Liver (tissue), 9 donors: Measurements from ENCODE around the gene CCDC102B. TPM values are rescaled to one million over a fixed set of nuclear protein-coding genes. Genes with fewer than 3 reads are reported as not detected.
"Not testable (repeated sequence)": the region's sequence is repeated elsewhere in the genome, so short reads cannot be mapped to it uniquely, and the experiment has no call there.

Experiments
- DNase-seq: peaks from one replicate; pipeline ENCODE4 v3.0.0-alpha.2; 2017; ENCODE audit warnings: low spot score
- H3K27ac ChIP-seq, 2 donors: one replicate each; pipeline ENCODE4 v1.7.0; 2013; ENCODE audit warnings: inconsistent platforms in 2 of 2, low read length in 2 of 2, control low read depth in 1 of 2, low read depth in 1 of 2, mild to moderate bottlenecking in 1 of 2
- H3K27me3 ChIP-seq, 4 donors: one replicate each; pipeline versions ENCODE4 v1.6.1 to v1.7.0; 2013; ENCODE audit warnings: low read length in 3 of 4, inconsistent platforms in 1 of 4, mild to moderate bottlenecking in 1 of 4, moderate library complexity in 1 of 4; ENCODE audit not compliant: control insufficient read depth in 4 of 4, insufficient read depth in 4 of 4
- H3K36me3 ChIP-seq, 4 donors: one replicate each; pipeline versions ENCODE4 v1.6.1 to v1.7.0; 2013; ENCODE audit warnings: low read length in 3 of 4, mild to moderate bottlenecking in 3 of 4, low read depth in 1 of 4, moderate library complexity in 1 of 4; ENCODE audit not compliant: control insufficient read depth in 4 of 4, insufficient read depth in 3 of 4
- H3K4me1 ChIP-seq, 4 donors: one replicate each; pipeline versions ENCODE4 v1.6.1 to v1.7.0; 2013; ENCODE audit warnings: low read length in 3 of 4, mild to moderate bottlenecking in 3 of 4, moderate library complexity in 1 of 4; ENCODE audit not compliant: control insufficient read depth in 4 of 4, insufficient read depth in 4 of 4
- H3K4me3 ChIP-seq, 3 donors: one replicate each; pipeline versions ENCODE4 v1.6.1 to v1.7.0; 2013; ENCODE audit warnings: low read length in 3 of 3, control low read depth in 1 of 3, low read depth in 1 of 3, mild to moderate bottlenecking in 1 of 3
- H3K9ac ChIP-seq, 2 donors: one replicate each; pipeline ENCODE4 v1.7.0; 2013; ENCODE audit warnings: low read length in 2 of 2, mild to moderate bottlenecking in 2 of 2, moderate library complexity in 2 of 2, control low read depth in 1 of 2, low read depth in 1 of 2
- H3K9me3 ChIP-seq, 4 donors: one replicate each; pipeline versions ENCODE4 v1.6.1 to v1.7.0; 2013; ENCODE audit warnings: low read length in 3 of 4; ENCODE audit not compliant: control insufficient read depth in 4 of 4
- EGR1 ChIP-seq, 2 donors: IDR thresholded peaks; 2 replicates each; pipeline ENCODE4 v1.6.1; 2016 to 2018; ENCODE audit warnings: antibody characterized with exemption in 2 of 2, low read depth in 2 of 2
- FOXA1 ChIP-seq: IDR thresholded peaks from 2 replicates; pipeline ENCODE4 v1.6.1; 2016; ENCODE audit warnings: antibody characterized with exemption
- GABPA ChIP-seq, 2 donors: IDR thresholded peaks in 1 of 2; conservative IDR thresholded peaks in 1 of 2; 2 replicates each; pipeline ENCODE4 v1.6.1; 2016; ENCODE audit warnings: antibody characterized with exemption in 2 of 2, mild to moderate bottlenecking in 1 of 2, moderate library complexity in 1 of 2
- HNF4A ChIP-seq, 2 donors: conservative IDR thresholded peaks; 2 replicates each; pipeline ENCODE4 v1.6.1; 2016; ENCODE audit warnings: antibody characterized with exemption in 2 of 2, mild to moderate bottlenecking in 2 of 2
- HNF4G ChIP-seq: IDR thresholded peaks from 2 replicates; pipeline ENCODE4 v1.6.1; 2016; ENCODE audit warnings: antibody characterized with exemption
- JUND ChIP-seq, 2 donors: IDR thresholded peaks; 2 replicates each; pipeline ENCODE4 v1.6.1; 2016; ENCODE audit warnings: antibody characterized with exemption in 2 of 2
- NR2F2 ChIP-seq: IDR thresholded peaks from 2 replicates; pipeline ENCODE4 v1.6.1; 2016; ENCODE audit warnings: antibody characterized with exemption
- RAD21 ChIP-seq, 2 donors: IDR thresholded peaks; 2 replicates each; pipeline ENCODE4 v1.6.1; 2016; ENCODE audit warnings: antibody characterized with exemption in 2 of 2, mild to moderate bottlenecking in 2 of 2
- REST ChIP-seq: IDR thresholded peaks from 2 replicates; pipeline ENCODE4 v1.6.1; 2016; ENCODE audit warnings: antibody characterized with exemption, mild to moderate bottlenecking
- SP1 ChIP-seq: IDR thresholded peaks from 2 replicates; pipeline ENCODE4 v1.6.1; 2018; ENCODE audit warnings: antibody characterized with exemption, mild to moderate bottlenecking
- TAF1 ChIP-seq: conservative IDR thresholded peaks from 2 replicates; pipeline ENCODE4 v1.6.1; 2016; ENCODE audit warnings: antibody characterized with exemption, mild to moderate bottlenecking
- YY1 ChIP-seq: IDR thresholded peaks from 2 replicates; pipeline ENCODE4 v1.6.1; 2016; ENCODE audit warnings: antibody characterized with exemption, mild to moderate bottlenecking
- WGBS: extraction: QIAGEN DNeasy Blood & Tissue Kit; methylation state at CpG from one replicate; pipeline ENCODE4 v1.1.7; 2013; 5-methylcytosine and 5-hydroxymethylcytosine counted together
- polyA plus RNA-seq, 2 donors: library from polyadenylated mRNA; stranded (reverse) in 1 of 2; unstranded in 1 of 2; fragments of 200-250 nt in 1 of 2; fragments of >200 nt in 1 of 2; fragmentation: Nextera tagmentation in 1 of 2; extraction: Ambion mirVana in 1 of 2; gene quantifications; one replicate each; pipeline versions ENCODE4 v1.2.1 to v1.2.3, GENCODE V29; 2013 to 2015
- total RNA-seq, 2 donors: library from RNA; depleted of rRNA; stranded (reverse); fragments of >200 nt; gene quantifications; one replicate each; pipeline ENCODE4 v1.2.3, GENCODE V29; 2014
- TF ChIP-seq, protein P1 (sequence below): IDR thresholded peaks from 2 replicates; pipeline ENCODE4 v1.6.1; 2016; ENCODE audit warnings: antibody characterized with exemption
- TF ChIP-seq, protein P2 (sequence below): fragments of 150-350 bp; IDR thresholded peaks from 2 replicates; pipeline ENCODE4 v1.5.1; 2017; ENCODE audit warnings: improper control_type of control experiment, low read depth, low read length; ENCODE audit not compliant: missing input control
- TF ChIP-seq, protein P3 (sequence below): IDR thresholded peaks from 2 replicates; pipeline ENCODE4 v1.6.1; 2016; ENCODE audit warnings: antibody characterized with exemption
- donor health status: healthy.
- donor health status: healthy.
- donor health status: healthy.
- donor health status: healthy.
- donor health status: healthy.

Gene CCDC102B
- total and polyA plus RNA-seq, 4 donors = 0.54 to 4.5 (median 1.4) TPM

GRCh38 chr18:68873003-68873402, 75.1 kb downstream of the CCDC102B start:
- H3K9me3 ChIP-seq = no peaks in the 10 kb centered on the region
- H3K4me1 ChIP-seq = no peaks in the 10 kb centered on the region
- DNase-seq = no peak
- no peak overlapping the region for H3K4me3 ChIP-seq
- H3K27ac ChIP-seq = no peak overlapping the region
- 82% methylated on average over 4 of the region's 4 CpGs for WGBS
- no peaks in the 10 kb centered on the region for H3K36me3 ChIP-seq
- H3K27me3 ChIP-seq = no peaks in the 10 kb centered on the region
- no peak overlapping the region for H3K9ac ChIP-seq
- TF ChIP-seq, protein P1, sequence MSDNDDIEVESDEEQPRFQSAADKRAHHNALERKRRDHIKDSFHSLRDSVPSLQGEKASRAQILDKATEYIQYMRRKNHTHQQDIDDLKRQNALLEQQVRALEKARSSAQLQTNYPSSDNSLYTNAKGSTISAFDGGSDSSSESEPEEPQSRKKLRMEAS = no peak
- TF ChIP-seq RAD21 (IDR thresholded peaks at IDR 0.05) (no peak), FOXA1 (no peak), NR2F2 (no peak), HNF4G (no peak)
- TF ChIP-seq, protein P2, sequence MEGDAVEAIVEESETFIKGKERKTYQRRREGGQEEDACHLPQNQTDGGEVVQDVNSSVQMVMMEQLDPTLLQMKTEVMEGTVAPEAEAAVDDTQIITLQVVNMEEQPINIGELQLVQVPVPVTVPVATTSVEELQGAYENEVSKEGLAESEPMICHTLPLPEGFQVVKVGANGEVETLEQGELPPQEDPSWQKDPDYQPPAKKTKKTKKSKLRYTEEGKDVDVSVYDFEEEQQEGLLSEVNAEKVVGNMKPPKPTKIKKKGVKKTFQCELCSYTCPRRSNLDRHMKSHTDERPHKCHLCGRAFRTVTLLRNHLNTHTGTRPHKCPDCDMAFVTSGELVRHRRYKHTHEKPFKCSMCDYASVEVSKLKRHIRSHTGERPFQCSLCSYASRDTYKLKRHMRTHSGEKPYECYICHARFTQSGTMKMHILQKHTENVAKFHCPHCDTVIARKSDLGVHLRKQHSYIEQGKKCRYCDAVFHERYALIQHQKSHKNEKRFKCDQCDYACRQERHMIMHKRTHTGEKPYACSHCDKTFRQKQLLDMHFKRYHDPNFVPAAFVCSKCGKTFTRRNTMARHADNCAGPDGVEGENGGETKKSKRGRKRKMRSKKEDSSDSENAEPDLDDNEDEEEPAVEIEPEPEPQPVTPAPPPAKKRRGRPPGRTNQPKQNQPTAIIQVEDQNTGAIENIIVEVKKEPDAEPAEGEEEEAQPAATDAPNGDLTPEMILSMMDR = no peak

DNA sequence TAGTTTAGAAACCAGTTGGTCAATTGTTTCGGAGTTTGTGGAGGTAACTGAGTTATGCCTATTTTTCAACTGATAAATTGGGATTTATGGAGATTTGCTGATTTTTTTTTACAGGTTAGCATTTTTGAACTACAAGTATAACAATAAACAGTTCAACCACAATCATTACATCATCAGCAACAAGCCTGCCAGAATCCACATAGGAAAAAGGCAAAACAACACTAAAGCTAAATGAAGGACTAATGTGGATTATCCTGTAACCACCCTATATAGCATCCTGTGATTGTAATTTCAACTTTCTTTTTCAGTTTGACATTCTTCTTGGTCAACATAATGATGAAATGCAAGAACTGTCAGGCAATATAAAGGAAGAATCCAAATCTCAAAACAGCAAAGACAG, 76.5 kb downstream of the CCDC102B start:
- no peak for DNase-seq
- Histone ChIP-seq H3K36me3 (no peaks in the 10 kb centered on the region), H3K27me3 (no peaks in the 10 kb centered on the region), H3K9me3 (no peaks in the 10 kb centered on the region), H3K27ac (no peak overlapping the region), H3K4me3 (no peak overlapping the region), H3K4me1 (no peaks in the 10 kb centered on the region), H3K9ac (no peak overlapping the region)
- 90% methylated on average over 1 of the region's 1 CpG for WGBS
- no peak for TF ChIP-seq YY1
- TF ChIP-seq JUND (IDR thresholded peaks at IDR 0.05) = no peak
- TF ChIP-seq REST = no peak
- TF ChIP-seq, protein P1 = no peak
- no peak for TF ChIP-seq SP1
- TF ChIP-seq NR2F2 = no peak
- TF ChIP-seq HNF4G = no peak
- TF ChIP-seq, protein P3, sequence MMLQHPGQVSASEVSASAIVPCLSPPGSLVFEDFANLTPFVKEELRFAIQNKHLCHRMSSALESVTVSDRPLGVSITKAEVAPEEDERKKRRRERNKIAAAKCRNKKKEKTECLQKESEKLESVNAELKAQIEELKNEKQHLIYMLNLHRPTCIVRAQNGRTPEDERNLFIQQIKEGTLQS = no peak
- TF ChIP-seq RAD21 (IDR thresholded peaks at IDR 0.05) = no peak
- no peak for TF ChIP-seq TAF1
- no peak for TF ChIP-seq HNF4A (conservative IDR thresholded peaks at IDR 0.05)
- TF ChIP-seq, protein P2 = no peak
- no peak for TF ChIP-seq GABPA (IDR thresholded peaks at IDR 0.05 in 1 of 2, conservative IDR thresholded peaks at IDR 0.05 in 1 of 2)
- no peak for TF ChIP-seq EGR1 (IDR thresholded peaks at IDR 0.05; ENCODE audit: low read depth in 2 of 2)

GRCh38 chr18:68879947-68880346, 82.1 kb downstream of the CCDC102B start:
- not testable (repeated sequence) for H3K27me3 ChIP-seq, H3K36me3 ChIP-seq, H3K4me1 ChIP-seq, DNase-seq, H3K4me3 ChIP-seq, H3K9ac ChIP-seq, H3K27ac ChIP-seq, H3K9me3 ChIP-seq
- 95% methylated on average over 21 of the region's 21 CpGs for WGBS
